Fibroblast of the aortic adventitia (primary cell): ENCODE data around the gene PAFAH1B1. TPM values are rescaled to one million over a fixed set of nuclear protein-coding genes. Genes with fewer than 3 reads are reported as not detected.

Experiments
- DNase-seq: peaks from one replicate; pipeline ENCODE4 v3.0.0-alpha.2; 2010; ENCODE audit warnings: low read depth
- H3K4me3 ChIP-seq: 2 replicates; pipeline ENCODE4 v1.5.1; 2011; ENCODE audit warnings: low read depth, mild to moderate bottlenecking, control low read depth, low read length, moderate library complexity
- CTCF ChIP-seq: IDR thresholded peaks from 2 replicates; pipeline ENCODE4 v1.5.1; 2011; ENCODE audit warnings: mild to moderate bottlenecking, low read length, control low read depth, inconsistent platforms; ENCODE audit not compliant: insufficient read depth
- total RNA-seq: library from RNA; depleted of rRNA; stranded (reverse); fragments of >200 nt; gene quantifications from 2 replicates; pipeline ENCODE4 v1.2.3, GENCODE V29; 2012; ENCODE audit warnings: low replicate concordance

The PAFAH1B1 gene
- total RNA-seq, 1 donor: 131 TPM

- no peak overlapping the region for H3K4me3 ChIP-seq
- TF ChIP-seq CTCF: no peak
- no peak for DNase-seq
These were observed 124.9 kb downstream of the PAFAH1B1 start for GRCh38 chr17:2718150-2718938.

GRCh38 chr17:2719861-2720260 is 126.4 kb downstream of the PAFAH1B1 start:
- DNase-seq: no peak
- no peak for TF ChIP-seq CTCF
- H3K4me3 ChIP-seq: no peak overlapping the region

GRCh38 chr17:2721603-2722002 is 128.1 kb downstream of the PAFAH1B1 start:
- no peak overlapping the region for H3K4me3 ChIP-seq
- no peak for DNase-seq
- TF ChIP-seq CTCF: no peak

GRCh38 chr17:2722611-2723010 is 129.2 kb downstream of the PAFAH1B1 start:
- H3K4me3 ChIP-seq: no peak overlapping the region
- no peak for DNase-seq
- no peak for TF ChIP-seq CTCF

- no peak for TF ChIP-seq CTCF
These were observed 130.1 kb downstream of the PAFAH1B1 start for GRCh38 chr17:2723505-2723996.

GRCh38 chr17:2723997-2724783 is 130.7 kb downstream of the PAFAH1B1 start:
- DNase-seq: no peak

More at GRCh38 chr17:2723505-2723996, 130.1 kb downstream of the PAFAH1B1 start:
- no peak overlapping the region for H3K4me3 ChIP-seq
- no peak for DNase-seq

More at GRCh38 chr17:2723997-2724783, 130.7 kb downstream of the PAFAH1B1 start:
- H3K4me3 ChIP-seq: no peak overlapping the region
- no peak for TF ChIP-seq CTCF
